ENCODE measurements around the gene TLE3.

TLE3 gene

DNA sequence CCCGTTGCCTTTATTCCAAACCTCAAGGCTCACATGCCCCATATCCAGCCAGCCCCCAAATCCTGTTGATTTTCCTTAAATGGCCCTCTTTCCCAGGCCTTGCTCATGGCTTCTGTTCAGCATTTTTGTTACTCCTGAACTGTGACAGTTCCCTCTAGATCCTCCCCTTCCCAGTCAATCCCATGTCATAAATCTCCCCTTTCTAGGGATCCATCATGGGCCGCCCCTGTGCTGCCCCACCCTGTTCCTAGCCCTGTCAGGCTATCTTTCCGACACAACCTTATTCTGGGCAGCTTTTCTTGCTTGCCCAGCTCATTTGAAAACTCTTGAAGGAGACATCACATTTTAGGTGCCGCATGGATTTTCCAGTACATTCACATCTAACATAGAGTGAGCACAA is 84.8 kb downstream of the TLE3 start:
- Histone ChIP-seq H3K27ac (no peak overlapping the region), H3K9me3 (replicated peaks in 1 of 11) (peaks cover 5 to 9% (median 8%) of the 10 kb centered on the region in 11 experiments; a peak in 12 of 22 replicates), H4K20me1 (peaks cover 0 to 15% (median 0%) of the 10 kb centered on the region in 11 experiments; a peak in 2 of 22 replicates), H3K27me3 (peaks cover 0 to 12% (median 0%) of the 10 kb centered on the region in 11 experiments; a peak in 2 of 22 replicates), H3K4me3 (no peak overlapping the region), H3K9ac (no peak overlapping the region), H3K36me3 (no peaks in the 10 kb centered on the region), H3K4me1 (peaks cover 11 to 42% (median 27%) of the 10 kb centered on the region in 10 experiments; a peak in 18 of 20 replicates), H3K4me2 (no peak overlapping the region)
- TF ChIP-seq Cebpa-rat (IDR thresholded peaks at IDR 0.05) = no peak

DNA sequence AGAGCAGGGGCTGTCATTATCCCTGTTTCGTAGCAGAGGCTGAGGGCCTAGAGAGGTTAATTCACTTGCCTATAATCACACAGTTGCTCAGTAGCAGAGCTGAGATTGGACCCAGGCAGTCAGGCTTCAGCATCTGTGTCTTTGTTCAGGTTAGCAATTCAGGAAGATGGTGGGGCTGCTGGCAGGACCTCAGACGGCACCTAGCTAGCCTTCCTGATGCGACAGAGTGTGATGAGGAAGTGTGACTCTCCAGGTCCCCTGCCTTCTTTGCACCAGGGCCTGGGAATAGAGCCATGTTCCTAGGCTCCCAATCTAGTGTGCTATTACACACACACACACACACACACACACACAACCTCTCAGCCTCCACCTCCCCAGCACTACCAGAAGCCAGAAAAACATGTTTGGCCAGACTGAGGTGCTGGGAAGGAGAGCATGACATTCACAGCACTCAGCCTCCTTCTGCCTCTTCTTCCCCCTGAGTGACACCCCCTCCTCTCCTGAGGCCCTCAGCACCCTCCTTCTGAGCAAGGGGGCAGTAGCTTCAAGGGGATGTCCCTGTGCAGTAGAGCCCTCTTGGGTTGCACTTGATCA is 88.9 kb downstream of the TLE3 start:
- no peak overlapping the region for H3K4me3 ChIP-seq
- H3K9ac ChIP-seq = no peak overlapping the region
- no peaks in the 10 kb centered on the region for H3K27me3 ChIP-seq
- H3K36me3 ChIP-seq = no peaks in the 10 kb centered on the region
- no peak overlapping the region for H3K4me2 ChIP-seq
- no peak overlapping the region for H3K27ac ChIP-seq
- peaks cover 0 to 8% (median 0%) of the 10 kb centered on the region in 11 experiments; a peak in 1 of 22 replicates for H4K20me1 ChIP-seq
- TF ChIP-seq Cebpa-rat (IDR thresholded peaks at IDR 0.05) = no peak
- no peaks in the 10 kb centered on the region for H3K9me3 ChIP-seq (replicated peaks in 1 of 11)
- peaks cover 0 to 5% (median 0%) of the 10 kb centered on the region in 10 experiments; a peak in 2 of 20 replicates for H3K4me1 ChIP-seq

DNA sequence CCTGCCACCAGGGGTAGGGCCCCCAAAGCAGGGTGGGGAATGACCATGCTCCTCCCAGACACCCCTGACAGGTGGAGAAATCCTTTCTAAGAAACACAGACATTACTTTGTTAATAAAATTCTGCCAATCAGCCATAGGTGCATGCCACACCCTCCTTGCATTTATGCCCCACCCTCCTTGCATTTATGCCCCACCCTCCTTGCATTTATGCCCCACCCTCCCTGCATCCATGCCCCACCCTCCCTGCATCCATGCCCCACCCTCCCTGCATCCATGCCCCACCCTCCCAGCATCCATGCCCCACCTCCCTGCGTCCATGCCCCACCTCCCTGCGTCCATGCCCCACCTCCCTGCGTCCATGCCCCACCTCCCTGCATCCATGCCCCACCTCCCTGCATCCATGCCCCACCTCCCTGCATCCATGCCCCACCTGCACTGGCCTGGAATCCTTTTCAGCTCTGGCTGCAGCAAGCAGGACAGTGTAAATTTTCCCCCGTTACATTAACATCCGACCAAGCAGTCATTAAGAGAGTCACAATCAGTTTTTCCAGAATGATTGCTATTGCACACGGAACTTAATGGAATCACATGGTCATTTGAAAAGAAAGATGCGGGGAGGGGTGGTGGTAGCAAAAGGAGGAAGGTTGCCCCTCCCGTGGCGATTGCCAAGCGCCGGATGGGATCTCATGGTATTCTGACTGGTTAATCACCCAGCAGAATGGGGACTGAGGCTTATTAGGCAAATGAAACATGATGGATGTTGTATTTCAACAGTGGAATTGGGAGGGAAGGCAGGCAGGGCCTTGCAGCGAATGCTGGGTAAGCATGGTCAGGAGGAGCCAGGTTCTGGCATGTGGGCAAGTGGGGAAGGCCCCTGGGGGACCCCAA is 91.2 kb downstream of the TLE3 start:
- peaks cover 12 to 18% (median 14%) of the 10 kb centered on the region in 11 experiments; a peak in 21 of 22 replicates for H3K9me3 ChIP-seq (replicated peaks in 1 of 11)
- H3K27me3 ChIP-seq = no peaks in the 10 kb centered on the region
- no peaks in the 10 kb centered on the region; a peak in 1 of 20 replicates for H3K4me1 ChIP-seq
- no peaks in the 10 kb centered on the region; a peak in 1 of 22 replicates for H3K36me3 ChIP-seq
- H4K20me1 ChIP-seq = peaks cover 0 to 7% (median 0%) of the 10 kb centered on the region in 11 experiments; a peak in 1 of 22 replicates
- no peak overlapping the region for H3K27ac ChIP-seq
- no peak overlapping the region for H3K4me3 ChIP-seq
- H3K4me2 ChIP-seq = no peak overlapping the region
- H3K9ac ChIP-seq = no peak overlapping the region
- TF ChIP-seq Cebpa-rat (IDR thresholded peaks at IDR 0.05) = no peak

GRCh38 chr15:70004826-70005225 is 92.9 kb downstream of the TLE3 start:
- TF ChIP-seq Cebpa-rat (IDR thresholded peaks at IDR 0.05) = no peak
- H3K9me3 ChIP-seq (replicated peaks in 1 of 11) = peaks cover 12 to 18% (median 14%) of the 10 kb centered on the region in 11 experiments; a peak in 21 of 22 replicates
- no peaks in the 10 kb centered on the region; a peak in 1 of 22 replicates for H3K36me3 ChIP-seq
- H3K4me3 ChIP-seq = no peak overlapping the region
- no peaks in the 10 kb centered on the region for H3K4me1 ChIP-seq
- H3K27ac ChIP-seq = no peak overlapping the region
- no peak overlapping the region for H3K4me2 ChIP-seq
- no peak overlapping the region for H3K9ac ChIP-seq
- H3K27me3 ChIP-seq = no peaks in the 10 kb centered on the region
- H4K20me1 ChIP-seq = peaks cover 0 to 7% (median 0%) of the 10 kb centered on the region in 11 experiments; a peak in 1 of 22 replicates

- no peak overlapping the region for H3K9ac ChIP-seq
- no peaks in the 10 kb centered on the region; a peak in 1 of 22 replicates for H3K36me3 ChIP-seq
- H3K4me1 ChIP-seq = peaks cover 0 to 2% (median 0%) of the 10 kb centered on the region in 10 experiments; a peak in 2 of 20 replicates
- H3K9me3 ChIP-seq (replicated peaks in 1 of 11) = peaks cover 12 to 18% (median 14%) of the 10 kb centered on the region in 11 experiments; a peak in 21 of 22 replicates
- no peak overlapping the region for H3K27ac ChIP-seq
- H4K20me1 ChIP-seq = no peaks in the 10 kb centered on the region
- no peak overlapping the region for H3K4me2 ChIP-seq
- H3K27me3 ChIP-seq = no peaks in the 10 kb centered on the region
- TF ChIP-seq Cebpa-rat (IDR thresholded peaks at IDR 0.05) = no peak
- H3K4me3 ChIP-seq = no peak overlapping the region
Measured at GRCh38 chr15:70002897-70003296, 94.8 kb downstream of the TLE3 start.

- Histone ChIP-seq H3K9ac (no peak overlapping the region), H4K20me1 (no peaks in the 10 kb centered on the region; a peak in 1 of 22 replicates), H3K36me3 (no peaks in the 10 kb centered on the region; a peak in 1 of 22 replicates), H3K27ac (no peak overlapping the region), H3K4me2 (no peak overlapping the region), H3K4me1 (peaks cover 0 to 7% (median 0%) of the 10 kb centered on the region in 10 experiments; a peak in 3 of 20 replicates), H3K27me3 (no peaks in the 10 kb centered on the region), H3K9me3 (replicated peaks in 1 of 11) (peaks cover 12 to 18% (median 14%) of the 10 kb centered on the region in 11 experiments; a peak in 21 of 22 replicates), H3K4me3 (no peak overlapping the region)
- no peak for TF ChIP-seq Cebpa-rat (IDR thresholded peaks at IDR 0.05)
Measured at GRCh38 chr15:70001859-70002258, 95.9 kb downstream of the TLE3 start.

- TF ChIP-seq Cebpa-rat (IDR thresholded peaks at IDR 0.05) = no peak
- Histone ChIP-seq H3K4me1 (peaks cover 0 to 7% (median 0%) of the 10 kb centered on the region in 10 experiments; a peak in 3 of 20 replicates), H3K4me2 (no peak overlapping the region), H3K9me3 (replicated peaks in 1 of 11) (peaks cover 12 to 22% (median 14%) of the 10 kb centered on the region in 11 experiments; a peak in 21 of 22 replicates), H3K27ac (no peak overlapping the region), H3K9ac (no peak overlapping the region), H4K20me1 (no peaks in the 10 kb centered on the region; a peak in 1 of 22 replicates), H3K36me3 (no peaks in the 10 kb centered on the region; a peak in 1 of 22 replicates), H3K27me3 (no peaks in the 10 kb centered on the region), H3K4me3 (no peak overlapping the region)
Measured at GRCh38 chr15:69999392-70000085, 98.2 kb downstream of the TLE3 start.

DNA sequence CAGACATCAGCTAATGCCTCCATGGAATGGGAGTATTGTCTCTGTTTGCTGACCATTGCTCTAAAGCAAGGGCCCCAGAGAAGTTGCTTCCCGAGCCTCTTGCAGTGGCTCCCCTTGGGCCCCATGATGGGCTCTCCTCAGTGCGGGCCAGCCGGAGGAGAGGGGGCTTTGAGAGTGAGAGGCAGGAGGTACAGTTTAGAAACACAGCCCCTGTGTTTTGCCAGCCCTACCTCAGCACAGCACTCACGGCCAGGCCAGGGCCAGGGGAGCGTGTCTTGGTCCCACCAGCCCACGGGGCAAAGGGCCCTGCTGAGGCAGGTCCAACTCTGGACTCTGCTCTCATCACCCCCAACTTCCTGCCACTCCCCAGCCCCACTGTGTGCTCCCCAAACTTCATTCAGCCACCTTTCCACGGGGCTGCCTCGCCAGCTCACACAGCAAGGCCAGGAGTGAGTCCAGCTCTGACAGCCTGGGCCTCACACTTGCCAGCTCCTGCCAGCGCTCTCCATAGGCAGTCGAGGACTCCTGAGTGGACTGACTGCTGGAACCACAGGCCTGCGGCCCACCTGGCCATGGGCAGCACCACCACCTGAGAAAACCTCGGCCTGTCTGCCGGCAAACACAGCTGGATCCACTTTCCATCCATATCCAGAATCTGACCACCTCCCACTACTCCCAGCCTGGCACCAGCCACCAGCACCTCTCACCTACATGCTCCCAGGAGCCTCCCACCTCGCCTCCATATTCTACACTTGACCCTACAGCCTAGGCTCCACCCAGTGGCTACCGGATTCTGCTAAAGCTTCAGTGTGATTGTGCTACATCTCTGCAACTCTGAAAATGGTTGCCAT is 99.0 kb downstream of the TLE3 start:
- H3K27ac ChIP-seq = no peak overlapping the region
- no peaks in the 10 kb centered on the region; a peak in 1 of 22 replicates for H4K20me1 ChIP-seq
- no peak overlapping the region for H3K4me2 ChIP-seq
- no peak overlapping the region for H3K9ac ChIP-seq
- no peaks in the 10 kb centered on the region; a peak in 1 of 22 replicates for H3K36me3 ChIP-seq
- H3K4me1 ChIP-seq = peaks cover 0 to 7% (median 2%) of the 10 kb centered on the region in 10 experiments; a peak in 4 of 20 replicates
- no peak for TF ChIP-seq Cebpa-rat (IDR thresholded peaks at IDR 0.05)
- peaks cover 12 to 25% (median 14%) of the 10 kb centered on the region in 11 experiments; a peak in 21 of 22 replicates for H3K9me3 ChIP-seq (replicated peaks in 1 of 11)
- H3K27me3 ChIP-seq = no peaks in the 10 kb centered on the region
- no peak overlapping the region for H3K4me3 ChIP-seq

Measured in BLaER1 treated with 17β-estradiol and CSF1 and Interleukin-3, amounts not matched to agents 10 nM and 100 nM (cell line).